CD4-positive, alpha-beta T cell (primary cell): ENCODE results near the gene MSI2. TPM values are rescaled to one million over a fixed set of nuclear protein-coding genes. Genes with fewer than 3 reads are reported as not detected.

Experiments used
- ATAC-seq: fragments of 200-7000 bp; cut with Tn5 transposase; one replicate; pipeline ENCODE4 v1.10.0; 2022; ENCODE audit warnings: mild to moderate bottlenecking; ENCODE audit not compliant: poor library complexity
- CTCF ChIA-PET: fragments of 350-600 bp; sonication (Branson Sonifier 250); formaldehyde crosslinking; loops from one replicate; lab custom pipeline; 2021; ENCODE audit warnings: antibody characterized with exemption, inconsistent platforms; lab: Charles Lee
- POLR2A ChIA-PET: fragments of 350-600 bp; sonication (Branson Sonifier 250); formaldehyde crosslinking; loops from one replicate; lab custom pipeline; 2021; ENCODE audit warnings: antibody characterized with exemption, inconsistent platforms; lab: Charles Lee
- DNase-seq, 14 experiments: peaks; one replicate each; pipeline ENCODE4 v3.0.0-alpha.2; 2013 to 2020; ENCODE audit warnings: mixed read lengths in 2 of 14
- H3K27ac ChIP-seq, 2 donors: one replicate each; pipeline versions ENCODE4 v1.5.1 to v1.7.0; 2013; ENCODE audit warnings: low read length in 2 of 2, low read depth in 1 of 2, mild to moderate bottlenecking in 1 of 2
- H3K27me3 ChIP-seq, 2 experiments: 1 replicate in 1 of 2; 2 replicates in 1 of 2; pipeline versions ENCODE4 v1.6.1 to v1.7.0; 2013; ENCODE audit warnings: low read length in 2 of 2, control low read depth in 1 of 2, mild to moderate bottlenecking in 1 of 2, moderate library complexity in 1 of 2; ENCODE audit not compliant: insufficient read depth in 2 of 2, control insufficient read depth in 1 of 2
- H3K36me3 ChIP-seq: one replicate; pipeline ENCODE4 v1.6.1; 2013; ENCODE audit warnings: low read length, control low read depth; ENCODE audit not compliant: insufficient read depth
- H3K4me1 ChIP-seq: one replicate; pipeline ENCODE4 v1.6.1; 2013; ENCODE audit warnings: low read length, control low read depth; ENCODE audit not compliant: insufficient read depth
- H3K4me3 ChIP-seq: one replicate; pipeline ENCODE4 v1.5.1; 2013; ENCODE audit warnings: mild to moderate bottlenecking, low read length, moderate library complexity
- H3K9me3 ChIP-seq, 2 experiments: 1 replicate in 1 of 2; 2 replicates in 1 of 2; pipeline versions ENCODE4 v1.6.1 to v1.7.0; 2013; ENCODE audit warnings: low read length in 2 of 2, mild to moderate bottlenecking in 2 of 2, control low read depth in 1 of 2, moderate library complexity in 1 of 2; ENCODE audit not compliant: control insufficient read depth in 1 of 2, insufficient read depth in 1 of 2
- H3K27ac Mint-ChIP-seq: one replicate; pipeline ENCODE4 v1.8.0; 2020; ENCODE audit warnings: mixed read lengths
- H3K27me3 Mint-ChIP-seq: one replicate; pipeline ENCODE4 v1.8.0; 2021; ENCODE audit warnings: mixed read lengths
- H3K36me3 Mint-ChIP-seq: one replicate; pipeline ENCODE4 v1.8.0; 2021; ENCODE audit warnings: low read depth, mixed read lengths
- H3K4me1 Mint-ChIP-seq: one replicate; pipeline ENCODE4 v1.8.0; 2021; ENCODE audit warnings: low read depth, mixed read lengths
- H3K4me3 Mint-ChIP-seq: one replicate; pipeline ENCODE4 v1.8.0; 2020; ENCODE audit warnings: mild to moderate bottlenecking, mixed read lengths
- H3K9me3 Mint-ChIP-seq: one replicate; pipeline ENCODE4 v1.8.0; 2020; ENCODE audit warnings: mixed read lengths
- CTCF ChIP-seq: fragments of 200-600 bp; IDR thresholded peaks from one replicate; pipeline ENCODE4 v1.8.0; 2022; ENCODE audit warnings: antibody characterized with exemption, mild to moderate bottlenecking
- intact Hi-C, 2 experiments: fragments of 100-400 bp; cut with DNase I in 1 of 2; cut with micrococcal nuclease in 1 of 2; formaldehyde crosslinking; loops; one replicate each; pipeline versions ENCODE4 v1.15.1 to v1.9.0; 2023 to 2025; cut with DNase I, micrococcal nuclease
- total RNA-seq, 174 experiments: library from RNA in 2 of 174; stranded (reverse) in 2 of 174; gene quantifications; one replicate each; pipeline ENCODE4 v1.2.3 and lab custom pipeline; 2021 to 2026

Gene MSI2
- total RNA-seq, 2 experiments from 2014 or later, result 129 to 132 TPM

GRCh38 chr17:57369509-57369945 lies 113.2 kb downstream of the MSI2 start:
- CTCF ChIA-PET, result interaction anchor here (0.5 kb wide), 1 partner anchor 108 kb away, joined by 3 read pairs; no protein-coding TSS in a partner anchor

GRCh38 chr17:57370037-57370581 lies 113.8 kb downstream of the MSI2 start:
- H3K9me3 Mint-ChIP-seq, result no peaks in the 10 kb centered on the region
- no peak overlapping the region for H3K4me3 Mint-ChIP-seq
- ChIA-PET POLR2A (no interaction called here), CTCF (no interaction called here)
- intact Hi-C loops, result no loop called here
- no peak overlapping the region for H3K27ac ChIP-seq
- H3K27ac Mint-ChIP-seq, result no peak overlapping the region
- H3K27me3 ChIP-seq, result no peaks in the 10 kb centered on the region
- H3K36me3 ChIP-seq, result no peaks in the 10 kb centered on the region
- H3K9me3 ChIP-seq, result peaks cover 0 to 4% of the 10 kb centered on the region in 2 experiments
- ATAC-seq, result no peak
- DNase-seq, result no peak
- no peak for TF ChIP-seq CTCF
- H3K4me1 ChIP-seq, result no peaks in the 10 kb centered on the region
- no peaks in the 10 kb centered on the region for H3K27me3 Mint-ChIP-seq
- peaks cover 21% of the 10 kb centered on the region for H3K36me3 Mint-ChIP-seq
- no peak overlapping the region for H3K4me3 ChIP-seq
- H3K4me1 Mint-ChIP-seq, result peaks cover 16% of the 10 kb centered on the region

More at GRCh38 chr17:57369509-57369945, 113.2 kb downstream of the MSI2 start:
- Mint-ChIP-seq H3K4me1 (peaks cover 18% of the 10 kb centered on the region), H3K9me3 (no peaks in the 10 kb centered on the region), H3K27ac (no peak overlapping the region), H3K4me3 (no peak overlapping the region), H3K27me3 (no peaks in the 10 kb centered on the region), H3K36me3 (peaks cover 22% of the 10 kb centered on the region)
- H3K4me3 ChIP-seq, result no peak overlapping the region
- H3K4me1 ChIP-seq, result no peaks in the 10 kb centered on the region
- ATAC-seq (no peak), DNase-seq (no peak)
- POLR2A ChIA-PET, result no interaction called here
- no peaks in the 10 kb centered on the region for H3K36me3 ChIP-seq
- H3K27ac ChIP-seq, result no peak overlapping the region
- H3K9me3 ChIP-seq, result peaks cover 0 to 4% of the 10 kb centered on the region in 2 experiments
- intact Hi-C loops, result no loop called here
- no peak for TF ChIP-seq CTCF
- H3K27me3 ChIP-seq, result no peaks in the 10 kb centered on the region

- ChIA-PET POLR2A (no interaction called here), CTCF (no interaction called here)
- H3K27ac Mint-ChIP-seq, result no peak overlapping the region
- H3K27ac ChIP-seq, result no peak overlapping the region
- TF ChIP-seq CTCF, result no peak
- DNase-seq (no peak), ATAC-seq (no peak)
- H3K9me3 ChIP-seq, result peaks cover 0 to 4% of the 10 kb centered on the region in 2 experiments
- intact Hi-C loops, result no loop called here
- H3K4me3 ChIP-seq, result no peak overlapping the region
- no peaks in the 10 kb centered on the region for H3K9me3 Mint-ChIP-seq
- H3K36me3 Mint-ChIP-seq, result peaks cover 21% of the 10 kb centered on the region
- no peaks in the 10 kb centered on the region for H3K36me3 ChIP-seq
- no peaks in the 10 kb centered on the region for H3K27me3 Mint-ChIP-seq
- no peaks in the 10 kb centered on the region for H3K27me3 ChIP-seq
- peaks cover 15% of the 10 kb centered on the region for H3K4me1 Mint-ChIP-seq
- no peak overlapping the region for H3K4me3 Mint-ChIP-seq
- H3K4me1 ChIP-seq, result no peaks in the 10 kb centered on the region
Measured at GRCh38 chr17:57370619-57371018, 114.3 kb downstream of the MSI2 start.
